HG03571 (cell line): ENCODE results near the gene CERK.
"Not testable (repeated sequence)": the region's sequence is repeated elsewhere in the genome, so short reads cannot be mapped to it uniquely, and the experiment has no call there.

Experiments used
- ATAC-seq: cut with Tn5 transposase; IDR thresholded peaks from one replicate; pipeline ENCODE4 v1.9.1; 2021; ENCODE audit not compliant: unreplicated experiment

Gene CERK

GRCh38 chr22:46737976-46738646 is at the start of gene CERK:
Gene CERK (minus strand): TSS chr22:46738252. CDS start chr22:46738148, 104 bp downstream.
- ATAC-seq: no peak

GRCh38 chr22:46783721-46784120 is 45.7 kb upstream of the CERK start:
- ATAC-seq: no peak

- not testable (repeated sequence) for ATAC-seq
Observed at GRCh38 chr22:46782200-46782599, 44.1 kb upstream of the CERK start.

GRCh38 chr22:46781291-46781690 is 43.2 kb upstream of the CERK start:
- no peak for ATAC-seq

DNA sequence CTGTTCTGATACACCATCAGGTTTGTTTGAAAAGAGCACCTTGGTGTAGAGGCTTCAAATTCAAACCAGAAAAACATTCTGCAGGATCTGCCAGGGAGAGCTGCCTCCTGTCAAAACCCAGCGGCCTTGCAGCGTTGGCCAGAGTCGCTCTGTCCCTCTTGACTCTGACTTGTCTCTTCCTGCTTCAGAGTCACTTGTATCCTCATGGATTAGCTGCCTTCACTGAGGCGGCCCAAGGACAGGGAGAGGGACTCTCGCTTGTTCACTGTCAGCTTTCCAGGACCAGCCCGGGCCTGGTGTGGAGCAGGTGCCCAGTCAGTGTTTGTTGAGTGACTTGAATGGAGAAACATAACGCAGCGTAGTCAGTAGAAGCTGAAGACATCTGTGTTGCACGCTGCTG is 42.4 kb upstream of the CERK start:
- no peak for ATAC-seq

- no peak for ATAC-seq
Observed at GRCh38 chr22:46779651-46780050, 41.6 kb upstream of the CERK start.

- ATAC-seq: no peak
Observed at GRCh38 chr22:46779023-46779422, 41.0 kb upstream of the CERK start.

- no peak for ATAC-seq
Observed at GRCh38 chr22:46777609-46777970, 39.5 kb upstream of the CERK start.

- no peak for ATAC-seq
Observed at GRCh38 chr22:46776876-46777608, 39.0 kb upstream of the CERK start.

DNA sequence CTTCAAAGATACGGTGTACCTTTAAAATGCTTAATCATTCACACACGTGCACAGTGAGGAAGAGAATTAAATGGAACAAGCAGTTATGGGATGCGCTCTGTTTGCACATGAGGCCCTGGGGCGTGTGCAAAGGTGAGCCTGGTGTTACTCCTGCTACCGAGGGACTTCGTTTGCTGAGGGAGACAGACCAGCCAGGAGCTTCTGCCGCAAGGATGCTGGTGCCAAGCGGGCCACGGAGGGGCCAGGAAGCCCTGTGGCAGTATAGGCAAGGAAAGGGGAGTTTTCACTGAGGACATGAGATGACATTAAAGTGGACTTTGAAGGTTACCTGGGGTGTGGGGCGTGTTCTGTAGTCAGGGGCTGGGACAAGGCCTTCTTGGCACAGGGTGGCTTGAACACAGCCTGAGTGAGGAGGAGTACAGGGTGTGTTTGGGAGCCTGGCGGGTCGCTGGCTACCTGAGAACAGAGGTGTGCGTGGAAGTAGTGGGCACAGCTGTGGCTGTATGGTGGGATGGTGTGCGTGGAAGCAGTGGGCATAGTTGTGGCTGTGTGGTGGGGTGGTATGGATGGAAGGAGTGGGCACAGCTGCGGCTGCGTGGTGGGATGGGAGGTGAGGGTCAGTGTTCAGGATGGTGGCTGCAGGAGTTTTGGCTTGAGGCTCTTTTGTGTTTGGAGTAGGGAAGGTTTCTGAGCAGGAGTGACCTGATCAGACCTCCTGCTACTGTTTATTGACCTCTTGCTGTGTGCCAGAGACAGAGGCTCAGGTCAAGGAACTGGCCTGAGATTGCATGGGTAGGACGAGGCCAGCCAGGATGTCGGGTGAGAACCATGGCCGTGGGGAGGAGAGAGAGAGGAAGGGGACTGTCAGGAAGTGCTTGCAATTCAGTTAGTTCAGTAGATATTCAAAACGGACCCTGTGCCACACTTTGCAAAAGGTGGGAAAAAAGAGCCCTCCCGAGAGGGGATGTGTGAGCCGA is 38.1 kb upstream of the CERK start:
- ATAC-seq: no peak

- no peak for ATAC-seq
Observed at GRCh38 chr22:46774980-46775849, 37.2 kb upstream of the CERK start.

DNA sequence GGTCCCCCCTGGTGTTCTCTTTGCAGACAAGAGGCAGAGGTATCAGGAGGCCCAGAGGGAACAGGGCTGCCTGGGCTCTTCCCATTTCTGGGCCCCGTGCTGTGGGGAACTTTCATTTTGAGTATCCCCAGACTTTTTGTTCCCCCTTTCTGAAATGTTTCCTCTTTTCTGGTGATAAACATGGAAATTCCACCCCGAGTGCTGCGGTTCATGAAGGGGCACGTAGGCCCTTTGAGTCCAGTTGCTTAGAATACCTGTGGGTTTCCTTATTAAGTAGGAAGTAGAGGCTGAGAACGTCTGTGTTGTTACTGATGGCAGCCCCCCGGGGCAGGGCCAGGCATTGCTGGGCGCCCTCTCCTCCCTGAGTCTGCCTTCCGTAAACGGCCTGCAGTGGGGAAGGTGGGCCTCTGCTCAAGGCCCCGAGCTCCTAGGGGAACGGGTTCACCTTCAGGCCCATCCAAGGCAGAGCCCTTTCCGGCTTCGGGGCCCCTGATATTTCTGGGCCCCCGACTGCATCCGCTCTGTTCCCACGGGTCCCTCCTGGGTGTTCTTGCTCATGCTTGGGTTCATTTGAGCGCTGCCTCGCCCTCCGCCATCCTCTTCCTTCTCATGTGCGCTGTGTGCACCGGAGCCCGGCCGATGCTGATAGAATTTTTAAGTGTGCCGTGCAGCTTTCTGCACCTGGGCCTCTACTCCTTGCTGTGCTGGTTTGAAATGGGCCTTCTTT is 36.4 kb upstream of the CERK start:
- no peak for ATAC-seq

GRCh38 chr22:46773076-46773475 is 35.0 kb upstream of the CERK start:
- ATAC-seq: no peak

- ATAC-seq: no peak
Observed at GRCh38 chr22:46770726-46771125, 32.7 kb upstream of the CERK start.

GRCh38 chr22:46770151-46770641 is 32.1 kb upstream of the CERK start:
- ATAC-seq: no peak

DNA sequence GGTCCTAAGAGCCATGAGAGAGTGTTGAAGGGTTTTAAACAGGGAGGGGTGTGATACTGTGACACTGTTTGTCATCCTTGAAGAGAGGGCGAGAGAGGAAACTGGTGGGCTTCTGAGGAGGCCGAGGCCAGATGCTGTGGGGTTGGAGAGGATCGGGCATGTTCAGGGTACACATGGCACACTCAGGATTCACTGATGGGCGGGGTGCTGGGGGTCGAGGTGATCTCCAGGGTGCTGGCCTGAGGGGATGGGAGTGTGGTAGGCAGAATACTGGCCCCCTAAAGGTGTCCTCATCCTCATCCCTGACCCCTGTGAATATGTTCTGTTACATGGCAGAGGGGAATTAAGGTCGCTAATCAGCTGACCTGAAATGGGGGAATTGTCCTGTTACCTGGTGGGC is 31.7 kb upstream of the CERK start:
- no peak for ATAC-seq

- no peak for ATAC-seq
Observed at GRCh38 chr22:46769191-46769675, 31.2 kb upstream of the CERK start.

- ATAC-seq: no peak
Observed at GRCh38 chr22:46767249-46767985, 29.4 kb upstream of the CERK start.

- no peak for ATAC-seq
Observed at GRCh38 chr22:46766611-46767010, 28.6 kb upstream of the CERK start.
